Measurements from ENCODE around the gene PES1.

- TF ChIP-seq CTCF (IDR thresholded peaks at IDR 0.05; ENCODE audit: insufficient read depth, low read length, poor library complexity, severe bottlenecking) (no peak), EZH2phosphoT487 (conservative IDR thresholded peaks at IDR 0.05; ENCODE audit: low read length) (no peak)
Observed at GRCh38 chr22:30572840-30573593, 18.7 kb downstream of the PES1 start.

All from SU-DHL-6 (cell line).